Ascending aorta (tissue), 2 donors: Measurements from ENCODE around the gene KRT12. TPM values are rescaled to one million over a fixed set of nuclear protein-coding genes. Genes with fewer than 3 reads are reported as not detected.

Experiments used
- DNase-seq, 2 donors: peaks; one replicate each; pipeline ENCODE4 v3.0.0-alpha.2; 2019; ENCODE audit warnings: low spot score in 2 of 2
- H3K27ac ChIP-seq, 2 donors: fragments of 200-600 bp; sonication (generic); one replicate each; pipeline ENCODE4 v1.5.1; 2016 to 2017; ENCODE audit warnings: mild to moderate bottlenecking in 1 of 2
- H3K27me3 ChIP-seq: fragments of 200-600 bp; sonication (generic); one replicate; pipeline ENCODE4 v1.5.1; 2017
- H3K36me3 ChIP-seq, 2 donors: fragments of 200-600 bp; sonication (generic); one replicate each; pipeline ENCODE4 v1.5.1; 2016
- H3K4me1 ChIP-seq, 2 donors: fragments of 200-600 bp; sonication (generic); one replicate each; pipeline ENCODE4 v1.5.1; 2016 to 2017; ENCODE audit warnings: mild to moderate bottlenecking in 1 of 2
- H3K4me3 ChIP-seq, 2 donors: fragments of 200-600 bp; sonication (generic); one replicate each; pipeline ENCODE4 v1.5.1; 2016 to 2017; ENCODE audit warnings: mild to moderate bottlenecking in 1 of 2
- H3K9me3 ChIP-seq, 2 donors: fragments of 200-600 bp; sonication (generic); one replicate each; pipeline ENCODE4 v1.5.1; 2016
- CTCF ChIP-seq, 3 experiments: fragments of 200-600 bp in 2 of 3; fragments of 450-650 bp in 1 of 3; sonication (generic) in 2 of 3; IDR thresholded peaks; one replicate each; pipeline ENCODE4 v1.5.1; 2016 to 2019; ENCODE audit warnings: antibody characterized with exemption in 3 of 3, mild to moderate bottlenecking in 1 of 3, moderate library complexity in 1 of 3
- intact Hi-C: fragments of 100-400 bp; cut with DNase I; formaldehyde crosslinking; loops from one replicate; pipeline ENCODE4 v1.15.1; 2023
- total RNA-seq: library from RNA; depleted of rRNA; stranded (reverse); fragments of >200 nt; gene quantifications from one replicate; pipeline ENCODE4 v1.1.0, GENCODE V29; 2016

Gene KRT12
- total RNA-seq, 1 donor from 2014 or later: not detected

GRCh38 chr17:40872416-40872815 is 5.4 kb upstream of the KRT12 start:
- H3K9me3 ChIP-seq: no peaks in the 10 kb centered on the region
- H3K4me3 ChIP-seq: no peak overlapping the region
- no peak for DNase-seq
- no peaks in the 10 kb centered on the region for H3K27me3 ChIP-seq
- H3K36me3 ChIP-seq: no peaks in the 10 kb centered on the region
- intact Hi-C loops: no loop called here
- no peaks in the 10 kb centered on the region for H3K4me1 ChIP-seq
- no peak overlapping the region for H3K27ac ChIP-seq
- TF ChIP-seq CTCF (IDR thresholded peaks at IDR 0.05): no peak

GRCh38 chr17:40871316-40871715 is 4.3 kb upstream of the KRT12 start:
- intact Hi-C loops: no loop called here
- no peaks in the 10 kb centered on the region for H3K36me3 ChIP-seq

GRCh38 chr17:40870136-40870535 is 3.1 kb upstream of the KRT12 start:
- no peaks in the 10 kb centered on the region for H3K9me3 ChIP-seq
- H3K4me3 ChIP-seq: no peak overlapping the region
- H3K27me3 ChIP-seq: no peaks in the 10 kb centered on the region
- no peak overlapping the region for H3K27ac ChIP-seq
- DNase-seq: no peak
- H3K36me3 ChIP-seq: no peaks in the 10 kb centered on the region
- intact Hi-C loops: no loop called here
- TF ChIP-seq CTCF (IDR thresholded peaks at IDR 0.05): no peak
- no peaks in the 10 kb centered on the region for H3K4me1 ChIP-seq

More at GRCh38 chr17:40871316-40871715, 4.3 kb upstream of the KRT12 start:
- no peak overlapping the region for H3K4me3 ChIP-seq
- DNase-seq: no peak
- no peaks in the 10 kb centered on the region for H3K27me3 ChIP-seq
- no peaks in the 10 kb centered on the region for H3K9me3 ChIP-seq
- no peak for TF ChIP-seq CTCF (IDR thresholded peaks at IDR 0.05)
- H3K27ac ChIP-seq: no peak overlapping the region
- H3K4me1 ChIP-seq: no peaks in the 10 kb centered on the region

GRCh38 chr17:40864661-40865390 is 2.2 kb downstream of the KRT12 start:
- no peak for DNase-seq
- no peak overlapping the region for H3K4me3 ChIP-seq
- H3K27ac ChIP-seq: no peak overlapping the region
- TF ChIP-seq CTCF (IDR thresholded peaks at IDR 0.05): no peak
- intact Hi-C loops: no loop called here
- no peaks in the 10 kb centered on the region for H3K27me3 ChIP-seq
- H3K4me1 ChIP-seq: no peaks in the 10 kb centered on the region
- H3K9me3 ChIP-seq: no peaks in the 10 kb centered on the region
- H3K36me3 ChIP-seq: no peaks in the 10 kb centered on the region

GRCh38 chr17:40862985-40863733 is 3.9 kb downstream of the KRT12 start:
- H3K4me3 ChIP-seq: no peak overlapping the region
- DNase-seq: no peak
- no peaks in the 10 kb centered on the region for H3K4me1 ChIP-seq
- no peaks in the 10 kb centered on the region for H3K27me3 ChIP-seq
- H3K27ac ChIP-seq: no peak overlapping the region
- intact Hi-C loops: no loop called here
- no peak for TF ChIP-seq CTCF (IDR thresholded peaks at IDR 0.05)
- no peaks in the 10 kb centered on the region for H3K36me3 ChIP-seq
- no peaks in the 10 kb centered on the region for H3K9me3 ChIP-seq
